ENCODE data around the gene C6orf52.

C6orf52 gene

DNA sequence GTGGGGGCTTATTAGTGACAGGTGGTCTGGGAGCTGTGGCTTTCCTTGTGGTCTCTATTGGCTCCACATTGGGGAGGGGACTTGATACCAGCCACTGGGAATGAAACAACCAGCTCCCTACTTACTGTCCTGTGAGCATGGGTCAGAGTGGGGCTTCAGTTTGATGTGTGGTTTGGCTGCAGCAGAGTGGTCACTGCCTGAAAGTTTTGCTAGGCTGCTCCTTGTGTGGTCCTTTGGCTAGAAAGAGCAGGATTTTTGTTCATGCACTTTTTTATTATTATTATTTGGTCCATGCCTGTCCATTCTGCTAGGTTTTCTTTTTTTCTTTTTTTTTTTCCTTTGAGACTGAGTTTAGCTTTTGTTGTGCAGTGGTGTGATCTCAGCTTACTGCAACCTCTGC is 45.6 kb upstream of the C6orf52 start:
- CTCF ChIA-PET, result interaction anchor here (0.5 kb wide), 1 partner anchor 23 kb away, joined by 4 read pairs; no protein-coding TSS in a partner anchor
- H3K4me1 ChIP-seq (ENCODE audit: control insufficient read depth, insufficient read depth, low read length), result no peaks in the 10 kb centered on the region
- TF ChIP-seq ZNF248 (tag by site-specific recombination; IDR thresholded peaks at IDR 0.05) (no peak), INSM2 (tag by site-specific recombination; IDR thresholded peaks at IDR 0.05) (no peak), HOXC10 (CRISPR knock-in tag; IDR thresholded peaks at IDR 0.05) (no peak), ZNF626 (tag by site-specific recombination; IDR thresholded peaks at IDR 0.05) (no peak), FEZF1 (tag by site-specific recombination; IDR thresholded peaks at IDR 0.05) (no peak), KLF10 (tag by site-specific recombination; IDR thresholded peaks at IDR 0.05) (no peak), ZBTB1 (tag by site-specific recombination; IDR thresholded peaks at IDR 0.05) (no peak), TCF7L2 (IDR thresholded peaks at IDR 0.05; ENCODE audit: borderline replicate concordance, low read depth, low read length) (no peak), ZNF398 (tag by site-specific recombination; IDR thresholded peaks at IDR 0.05) (no peak), ZSCAN30 (tag by site-specific recombination; IDR thresholded peaks at IDR 0.05) (no peak), OSR2 (tag by site-specific recombination; IDR thresholded peaks at IDR 0.05) (no peak), ZNF629 (tag by site-specific recombination; IDR thresholded peaks at IDR 0.05) (no peak), ZNF560 (tag by site-specific recombination; IDR thresholded peaks at IDR 0.05; ENCODE audit: borderline replicate concordance) (no peak), ZBTB7A (tag by site-specific recombination; IDR thresholded peaks at IDR 0.05; ENCODE audit: low read depth) (no peak), ZNF677 (tag by site-specific recombination; IDR thresholded peaks at IDR 0.05) (no peak), ZNF561 (tag by site-specific recombination; IDR thresholded peaks at IDR 0.05; ENCODE audit: borderline replicate concordance) (no peak), GLI2 (tag by site-specific recombination; IDR thresholded peaks at IDR 0.05; ENCODE audit: borderline replicate concordance, low read depth) (no peak), ZNF121 (tag by site-specific recombination; IDR thresholded peaks at IDR 0.05) (no peak), GLIS2 (tag by site-specific recombination; IDR thresholded peaks at IDR 0.05) (no peak)
- TF ChIP-seq, protein P1, sequence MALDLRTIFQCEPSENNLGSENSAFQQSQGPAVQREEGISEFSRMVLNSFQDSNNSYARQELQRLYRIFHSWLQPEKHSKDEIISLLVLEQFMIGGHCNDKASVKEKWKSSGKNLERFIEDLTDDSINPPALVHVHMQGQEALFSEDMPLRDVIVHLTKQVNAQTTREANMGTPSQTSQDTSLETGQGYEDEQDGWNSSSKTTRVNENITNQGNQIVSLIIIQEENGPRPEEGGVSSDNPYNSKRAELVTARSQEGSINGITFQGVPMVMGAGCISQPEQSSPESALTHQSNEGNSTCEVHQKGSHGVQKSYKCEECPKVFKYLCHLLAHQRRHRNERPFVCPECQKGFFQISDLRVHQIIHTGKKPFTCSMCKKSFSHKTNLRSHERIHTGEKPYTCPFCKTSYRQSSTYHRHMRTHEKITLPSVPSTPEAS (tag by site-specific recombination; IDR thresholded peaks at IDR 0.05), result no peak
- H3K9me3 ChIP-seq (ENCODE audit: control insufficient read depth, insufficient read depth, low read depth, low read length), result no peaks in the 10 kb centered on the region
- no peak overlapping the region for H3K4me3 ChIP-seq (ENCODE audit: low read depth, low read length)
- POLR2A ChIA-PET, result interaction anchor here (0.7 kb wide), 1 partner anchor 72 kb away, joined by 8 read pairs; no protein-coding TSS in a partner anchor
- H3K27ac ChIP-seq (ENCODE audit: extremely low read depth, low read depth, low read length), result no peak overlapping the region
- no peaks in the 10 kb centered on the region; a peak in 1 of 3 replicates for H3K36me3 ChIP-seq (ENCODE audit: control insufficient read depth in 2 of 2, insufficient read depth in 1 of 2, low read length in 2 of 2)

DNA sequence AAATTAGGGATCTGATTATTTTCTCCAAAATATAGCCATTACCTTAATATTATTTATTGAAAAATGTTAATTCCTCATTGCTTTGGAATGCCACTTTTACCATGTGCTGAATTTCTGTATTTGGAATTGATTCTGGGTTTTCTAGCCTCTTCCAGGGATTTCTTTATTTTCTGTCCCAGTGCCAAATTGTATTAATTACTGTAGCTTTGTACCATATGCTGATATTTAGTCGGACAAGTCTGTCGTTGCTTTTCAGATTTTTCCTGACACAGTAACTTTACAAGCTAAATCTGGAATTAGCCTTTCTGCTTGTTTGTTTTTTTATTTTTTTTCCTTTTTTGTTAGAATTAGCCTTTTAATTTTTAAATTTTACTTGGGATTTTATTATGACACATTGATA is 42.3 kb upstream of the C6orf52 start:
- Histone ChIP-seq H3K36me3 (ENCODE audit: control insufficient read depth in 2 of 2, insufficient read depth in 1 of 2, low read length in 2 of 2) (peaks cover 0 to 18% of the 10 kb centered on the region in 2 experiments; a peak in 2 of 3 replicates), H3K27ac (ENCODE audit: extremely low read depth, low read depth, low read length) (no peak overlapping the region), H3K4me1 (ENCODE audit: control insufficient read depth, insufficient read depth, low read length) (no peaks in the 10 kb centered on the region), H3K4me3 (ENCODE audit: low read depth, low read length) (no peak overlapping the region), H3K9me3 (ENCODE audit: control insufficient read depth, insufficient read depth, low read depth, low read length) (no peaks in the 10 kb centered on the region)
- POLR2A ChIA-PET, result interaction anchor here (0.6 to 6.7 kb wide), 5 partner anchors 10 to 60 kb away, joined by 3 to 53 read pairs (median 3); partner anchors contain the start of genes TMEM14B and TMEM14C
- CTCF ChIA-PET, result interaction anchor here (0.7 to 2.3 kb wide), 4 partner anchors 10 to 690 kb away, joined by 3 to 7 read pairs (median 4); partner anchors contain the start of gene TMEM14B
- no peak for TF ChIP-seq ZSCAN16 (tag by site-specific recombination; IDR thresholded peaks at IDR 0.05)
- TF ChIP-seq, protein P2, sequence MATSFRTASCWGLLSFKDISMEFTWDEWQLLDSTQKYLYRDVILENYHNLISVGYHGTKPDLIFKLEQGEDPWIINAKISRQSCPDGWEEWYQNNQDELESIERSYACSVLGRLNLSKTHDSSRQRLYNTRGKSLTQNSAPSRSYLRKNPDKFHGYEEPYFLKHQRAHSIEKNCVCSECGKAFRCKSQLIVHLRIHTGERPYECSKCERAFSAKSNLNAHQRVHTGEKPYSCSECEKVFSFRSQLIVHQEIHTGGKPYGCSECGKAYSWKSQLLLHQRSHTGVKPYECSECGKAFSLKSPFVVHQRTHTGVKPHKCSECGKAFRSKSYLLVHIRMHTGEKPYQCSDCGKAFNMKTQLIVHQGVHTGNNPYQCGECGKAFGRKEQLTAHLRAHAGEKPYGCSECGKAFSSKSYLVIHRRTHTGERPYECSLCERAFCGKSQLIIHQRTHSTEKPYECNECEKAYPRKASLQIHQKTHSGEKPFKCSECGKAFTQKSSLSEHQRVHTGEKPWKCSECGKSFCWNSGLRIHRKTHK (tag by site-specific recombination; IDR thresholded peaks at IDR 0.05), result no peak
- TF ChIP-seq ZNF426 (tag by site-specific recombination; IDR thresholded peaks at IDR 0.05), result no peak
- no peak for TF ChIP-seq ZNF768 (tag by site-specific recombination; IDR thresholded peaks at IDR 0.05)
